PC-3 (cell line): ENCODE measurements around the gene TMEM232.

Experiments used
- EZH2 ChIP-seq: fragments of 300-600 bp; sonication (generic); IDR thresholded peaks from one replicate; pipeline ENCODE4 v1.6.1; 2017; ENCODE audit warnings: antibody characterized with exemption, mild to moderate bottlenecking, low read length; ENCODE audit not compliant: unreplicated experiment
- TF ChIP-seq, protein P1 (sequence below): fragments of 300-600 bp; sonication (generic); conservative IDR thresholded peaks from 2 replicates; pipeline ENCODE4 v1.5.1; 2017; ENCODE audit warnings: antibody characterized with exemption, low read depth, mild to moderate bottlenecking, low read length

- TF ChIP-seq EZH2, result no peak
- TF ChIP-seq, protein P1, sequence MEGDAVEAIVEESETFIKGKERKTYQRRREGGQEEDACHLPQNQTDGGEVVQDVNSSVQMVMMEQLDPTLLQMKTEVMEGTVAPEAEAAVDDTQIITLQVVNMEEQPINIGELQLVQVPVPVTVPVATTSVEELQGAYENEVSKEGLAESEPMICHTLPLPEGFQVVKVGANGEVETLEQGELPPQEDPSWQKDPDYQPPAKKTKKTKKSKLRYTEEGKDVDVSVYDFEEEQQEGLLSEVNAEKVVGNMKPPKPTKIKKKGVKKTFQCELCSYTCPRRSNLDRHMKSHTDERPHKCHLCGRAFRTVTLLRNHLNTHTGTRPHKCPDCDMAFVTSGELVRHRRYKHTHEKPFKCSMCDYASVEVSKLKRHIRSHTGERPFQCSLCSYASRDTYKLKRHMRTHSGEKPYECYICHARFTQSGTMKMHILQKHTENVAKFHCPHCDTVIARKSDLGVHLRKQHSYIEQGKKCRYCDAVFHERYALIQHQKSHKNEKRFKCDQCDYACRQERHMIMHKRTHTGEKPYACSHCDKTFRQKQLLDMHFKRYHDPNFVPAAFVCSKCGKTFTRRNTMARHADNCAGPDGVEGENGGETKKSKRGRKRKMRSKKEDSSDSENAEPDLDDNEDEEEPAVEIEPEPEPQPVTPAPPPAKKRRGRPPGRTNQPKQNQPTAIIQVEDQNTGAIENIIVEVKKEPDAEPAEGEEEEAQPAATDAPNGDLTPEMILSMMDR, result no peak
These were observed 248.6 kb downstream of the TMEM232 start for GRCh38 chr5:110477911-110478310.
